ENCODE data around the gene PROK1. TPM values are rescaled to one million over a fixed set of nuclear protein-coding genes. Genes with fewer than 3 reads are reported as not detected.

PROK1 gene
- polyA plus RNA-seq, 1 of the 3 experiments (the other 2 are of a cell fraction): not detected

- no peak overlapping the region for H3K4me2 ChIP-seq
- no peak for DNase-seq
- TF ChIP-seq, protein P1, sequence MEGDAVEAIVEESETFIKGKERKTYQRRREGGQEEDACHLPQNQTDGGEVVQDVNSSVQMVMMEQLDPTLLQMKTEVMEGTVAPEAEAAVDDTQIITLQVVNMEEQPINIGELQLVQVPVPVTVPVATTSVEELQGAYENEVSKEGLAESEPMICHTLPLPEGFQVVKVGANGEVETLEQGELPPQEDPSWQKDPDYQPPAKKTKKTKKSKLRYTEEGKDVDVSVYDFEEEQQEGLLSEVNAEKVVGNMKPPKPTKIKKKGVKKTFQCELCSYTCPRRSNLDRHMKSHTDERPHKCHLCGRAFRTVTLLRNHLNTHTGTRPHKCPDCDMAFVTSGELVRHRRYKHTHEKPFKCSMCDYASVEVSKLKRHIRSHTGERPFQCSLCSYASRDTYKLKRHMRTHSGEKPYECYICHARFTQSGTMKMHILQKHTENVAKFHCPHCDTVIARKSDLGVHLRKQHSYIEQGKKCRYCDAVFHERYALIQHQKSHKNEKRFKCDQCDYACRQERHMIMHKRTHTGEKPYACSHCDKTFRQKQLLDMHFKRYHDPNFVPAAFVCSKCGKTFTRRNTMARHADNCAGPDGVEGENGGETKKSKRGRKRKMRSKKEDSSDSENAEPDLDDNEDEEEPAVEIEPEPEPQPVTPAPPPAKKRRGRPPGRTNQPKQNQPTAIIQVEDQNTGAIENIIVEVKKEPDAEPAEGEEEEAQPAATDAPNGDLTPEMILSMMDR (IDR thresholded peaks at IDR 0.05): no peak
- TF ChIP-seq ZBTB33 (IDR thresholded peaks at IDR 0.05; ENCODE audit: borderline replicate concordance, low read depth): no peak
- no peak for TF ChIP-seq MEF2A (IDR thresholded peaks at IDR 0.05; ENCODE audit: borderline replicate concordance, low read depth)
- TF ChIP-seq SMC3 (IDR thresholded peaks at IDR 0.05; ENCODE audit: low read depth, low read length): no peak
- no peak for TF ChIP-seq RAD21 (IDR thresholded peaks at IDR 0.05; ENCODE audit: low read length)
- TF ChIP-seq RCOR1 (IDR thresholded peaks at IDR 0.05; ENCODE audit: low read length): no peak
- no peak for TF ChIP-seq USF2 (IDR thresholded peaks at IDR 0.05; ENCODE audit: borderline replicate concordance, low read depth, low read length)
- no peak for TF ChIP-seq YY1 (IDR thresholded peaks at IDR 0.05; ENCODE audit: low read depth)
- no peak for TF ChIP-seq RFX5 (IDR thresholded peaks at IDR 0.05; ENCODE audit: low read length)
- TF ChIP-seq TAF1 (IDR thresholded peaks at IDR 0.05; ENCODE audit: borderline replicate concordance, low read depth, low read length): no peak
- no peak for TF ChIP-seq ELF1 (IDR thresholded peaks at IDR 0.05)
- no peak for TF ChIP-seq SIN3A (IDR thresholded peaks at IDR 0.05; ENCODE audit: borderline replicate concordance, low read depth, low read length)
- no peak for TF ChIP-seq POLR2AphosphoS5 (IDR thresholded peaks at IDR 0.05; ENCODE audit: low read depth, low read length)
- TF ChIP-seq GATA2 (CRISPR knock-in tag; IDR thresholded peaks at IDR 0.05): no peak
- no peak for TF ChIP-seq FOSL2 (IDR thresholded peaks at IDR 0.05; ENCODE audit: borderline replicate concordance, low read depth)
- TF ChIP-seq EP300 (IDR thresholded peaks at IDR 0.05; ENCODE audit: borderline replicate concordance in 1 of 2, low read depth in 1 of 2, low read length in 1 of 2): no peak
- no peak for TF ChIP-seq FOXM1 (IDR thresholded peaks at IDR 0.05; ENCODE audit: low read depth)
Observed at GRCh38 chr1:110482662-110483307, 31.8 kb downstream of the PROK1 start.

More at GRCh38 chr1:110482662-110483307, 31.8 kb downstream of the PROK1 start:
- Histone ChIP-seq H3K4me1 (ENCODE audit: control insufficient read depth in 1 of 2, insufficient read depth in 2 of 2, low read depth in 1 of 2, low read length in 1 of 2) (peaks cover 0 to 3% of the 10 kb centered on the region in 2 experiments; a peak in 2 of 4 replicates), H3K79me2 (ENCODE audit: insufficient read depth) (no peaks in the 10 kb centered on the region), H3K4me3 (ENCODE audit: low read depth in 2 of 2, low read length in 1 of 2) (no peak overlapping the region), H3K9ac (no peak overlapping the region), H3K9me2 (no peaks in the 10 kb centered on the region), H2AFZ (ENCODE audit: low read depth) (no peak overlapping the region), H4K20me1 (ENCODE audit: insufficient read depth) (no peaks in the 10 kb centered on the region), H3K27ac (ENCODE audit: low read depth in 2 of 2, low read length in 1 of 2) (no peak overlapping the region), H3K36me3 (replicated peaks in 1 of 2; ENCODE audit: control insufficient read depth in 1 of 2, insufficient read depth in 2 of 2, low read length in 1 of 2) (no peaks in the 10 kb centered on the region), H3K9me3 (no peaks in the 10 kb centered on the region), H3K27me3 (ENCODE audit: insufficient read depth) (no peaks in the 10 kb centered on the region), H3F3A (replicated peaks; ENCODE audit: insufficient read depth) (peaks cover under 1% of the 10 kb centered on the region)
- CTCF ChIA-PET: interaction anchor here (1.4 to 13.4 kb wide), 3 partner anchors 15 to 70 kb away, joined by 4 to 132 read pairs (median 16); no protein-coding TSS in a partner anchor
- WGBS (ENCODE audit: low lambda C conversion rate): 63% methylated on average over 16 of the region's 18 CpGs
- POLR2A ChIA-PET: no interaction called here
